A673 (cell line): ENCODE results near the gene CCDC92.

Source experiments
- EZH2 ChIP-seq: fragments of 200-600 bp; sonication (generic); IDR thresholded peaks from 2 replicates; pipeline ENCODE4 v1.6.1; 2017; ENCODE audit warnings: borderline replicate concordance, low read depth, mild to moderate bottlenecking, mixed read lengths, antibody characterized with exemption, low read length; ENCODE audit not compliant: poor library complexity, severe bottlenecking
- TF ChIP-seq, protein P1 (sequence below): fragments of 300-800, 200-600 bp; sonication (generic); conservative IDR thresholded peaks from 2 replicates; pipeline ENCODE4 v1.5.1; 2017; ENCODE audit warnings: low read depth, mild to moderate bottlenecking, antibody characterized with exemption, low read length, moderate library complexity, mixed read lengths

GRCh38 chr12:124021007-124021406, 48.4 kb upstream of the CCDC92 start:
- TF ChIP-seq, protein P1, sequence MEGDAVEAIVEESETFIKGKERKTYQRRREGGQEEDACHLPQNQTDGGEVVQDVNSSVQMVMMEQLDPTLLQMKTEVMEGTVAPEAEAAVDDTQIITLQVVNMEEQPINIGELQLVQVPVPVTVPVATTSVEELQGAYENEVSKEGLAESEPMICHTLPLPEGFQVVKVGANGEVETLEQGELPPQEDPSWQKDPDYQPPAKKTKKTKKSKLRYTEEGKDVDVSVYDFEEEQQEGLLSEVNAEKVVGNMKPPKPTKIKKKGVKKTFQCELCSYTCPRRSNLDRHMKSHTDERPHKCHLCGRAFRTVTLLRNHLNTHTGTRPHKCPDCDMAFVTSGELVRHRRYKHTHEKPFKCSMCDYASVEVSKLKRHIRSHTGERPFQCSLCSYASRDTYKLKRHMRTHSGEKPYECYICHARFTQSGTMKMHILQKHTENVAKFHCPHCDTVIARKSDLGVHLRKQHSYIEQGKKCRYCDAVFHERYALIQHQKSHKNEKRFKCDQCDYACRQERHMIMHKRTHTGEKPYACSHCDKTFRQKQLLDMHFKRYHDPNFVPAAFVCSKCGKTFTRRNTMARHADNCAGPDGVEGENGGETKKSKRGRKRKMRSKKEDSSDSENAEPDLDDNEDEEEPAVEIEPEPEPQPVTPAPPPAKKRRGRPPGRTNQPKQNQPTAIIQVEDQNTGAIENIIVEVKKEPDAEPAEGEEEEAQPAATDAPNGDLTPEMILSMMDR, result no peak
- TF ChIP-seq EZH2, result no peak
